Measurements from ENCODE around the gene ZNF777.
"Not testable (repeated sequence)": the region's sequence is repeated elsewhere in the genome, so short reads cannot be mapped to it uniquely, and the experiment has no call there.

ZNF777 gene

DNA sequence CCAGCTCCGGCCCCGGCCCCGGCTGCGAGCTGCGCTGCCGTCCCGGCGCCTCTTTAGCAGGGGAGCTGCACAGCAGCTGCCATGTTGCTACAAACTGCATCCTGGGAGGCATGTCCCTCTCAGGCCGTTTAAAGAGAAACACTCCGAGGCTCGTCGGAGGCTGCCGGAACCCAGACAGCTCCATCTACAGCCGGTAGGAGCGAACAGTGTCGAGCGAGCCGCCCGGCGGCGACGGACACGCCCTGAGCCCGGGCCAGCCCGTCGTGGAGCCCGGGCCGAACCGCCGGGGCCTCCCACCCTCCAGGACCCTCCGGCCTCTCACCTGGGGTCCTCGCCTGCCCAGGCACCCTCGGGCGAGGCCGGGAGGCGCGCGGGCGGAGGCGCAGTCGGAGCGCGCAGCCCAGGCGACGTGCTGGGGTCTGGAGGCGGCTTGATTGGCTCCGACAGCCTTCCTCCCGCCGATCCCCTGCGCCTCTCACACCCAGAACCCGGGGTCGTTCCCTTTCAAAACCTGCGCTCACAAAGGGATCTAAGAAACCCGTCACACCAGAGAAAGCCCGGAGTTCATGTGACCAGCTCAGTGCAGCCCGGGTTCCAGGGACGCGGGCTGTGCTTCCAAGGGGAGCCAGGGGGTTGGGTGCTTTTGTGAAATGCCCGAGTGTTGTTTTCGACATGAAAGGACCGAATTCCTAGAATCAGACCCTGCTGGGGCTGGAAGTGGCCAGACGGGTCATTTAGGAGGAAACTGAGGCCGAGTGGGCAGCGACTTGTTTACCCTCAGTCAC, at the start of gene ZNF777:
Gene ZNF777, minus strand, starts transcription at position 570 of the 785 bp plus-strand sequence. CDS start 5,040 bp downstream, outside the sequence.
- in situ Hi-C loops (cut with HindIII; ENCODE audit: low sequenced_read_pairs) = no loop called here

DNA sequence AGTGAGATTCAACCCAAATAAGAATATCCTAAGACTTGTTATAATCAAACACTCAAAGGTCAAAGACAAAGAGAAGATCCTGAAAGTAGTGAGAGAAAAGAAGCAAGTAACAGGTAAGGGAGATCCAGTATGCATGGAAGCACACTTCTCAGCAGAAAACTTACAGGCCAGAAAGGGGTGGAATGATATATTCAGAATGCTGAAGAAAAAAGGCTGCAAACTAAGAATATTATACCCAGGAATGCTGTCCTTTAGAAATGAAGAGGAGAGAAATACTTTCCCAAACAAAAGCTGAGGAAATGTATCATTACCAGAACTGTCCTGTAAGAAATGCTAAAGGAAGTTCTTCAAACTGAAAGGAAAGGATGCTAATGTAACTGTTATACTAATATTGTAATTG, 49.4 kb upstream of the ZNF777 start:
- in situ Hi-C loops (cut with HindIII; ENCODE audit: low sequenced_read_pairs) = no loop called here

DNA sequence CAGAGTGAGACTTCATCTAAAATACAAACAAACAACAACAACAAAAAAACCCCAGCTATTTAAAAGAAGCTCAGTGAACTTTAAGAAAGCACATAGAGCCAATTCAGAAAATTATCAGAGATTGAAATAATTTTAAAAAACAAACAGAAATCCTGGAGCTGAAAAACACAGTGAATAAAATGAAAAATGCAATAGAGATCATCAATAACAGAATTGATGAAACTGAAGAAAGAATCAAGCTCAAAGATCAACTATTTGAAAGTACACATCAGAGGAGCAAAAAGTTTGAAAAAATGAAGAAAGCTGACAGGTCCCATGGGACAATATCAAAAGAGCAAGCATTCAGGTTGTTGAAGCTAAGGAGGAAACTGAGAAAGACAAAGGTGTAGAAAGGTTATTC, 48.9 kb upstream of the ZNF777 start:
- in situ Hi-C loops (cut with HindIII; ENCODE audit: low sequenced_read_pairs) = no loop called here

DNA sequence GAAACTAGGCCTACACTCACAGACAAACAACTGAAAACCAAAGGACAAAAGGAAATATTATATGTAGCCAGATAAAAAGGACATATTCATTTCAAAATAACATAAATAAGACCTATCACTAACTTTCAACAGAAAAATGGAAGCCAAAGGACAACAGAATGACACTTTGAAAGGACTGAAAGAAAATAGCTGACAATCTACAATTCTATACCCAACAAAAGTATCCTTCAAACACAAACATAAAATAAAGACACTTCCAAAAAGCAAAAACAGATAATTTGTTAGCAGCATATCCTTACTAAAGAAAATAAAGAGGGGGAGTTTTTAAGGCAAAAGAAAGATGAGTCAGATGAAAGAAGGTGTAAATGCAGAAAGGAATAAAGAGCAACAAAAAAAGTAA, 44.7 kb upstream of the ZNF777 start:
- in situ Hi-C loops (cut with HindIII; ENCODE audit: low sequenced_read_pairs) = no loop called here

- in situ Hi-C loops (cut with HindIII; ENCODE audit: low sequenced_read_pairs) = no loop called here
Measured at GRCh38 chr7:149501651-149502050, 40.8 kb upstream of the ZNF777 start.

- in situ Hi-C loops (cut with HindIII; ENCODE audit: low sequenced_read_pairs) = no loop called here
Measured at GRCh38 chr7:149500910-149501309, 40.0 kb upstream of the ZNF777 start.

- in situ Hi-C loops (cut with HindIII; ENCODE audit: low sequenced_read_pairs) = no loop called here
Measured at GRCh38 chr7:149500201-149500600, 39.3 kb upstream of the ZNF777 start.

DNA sequence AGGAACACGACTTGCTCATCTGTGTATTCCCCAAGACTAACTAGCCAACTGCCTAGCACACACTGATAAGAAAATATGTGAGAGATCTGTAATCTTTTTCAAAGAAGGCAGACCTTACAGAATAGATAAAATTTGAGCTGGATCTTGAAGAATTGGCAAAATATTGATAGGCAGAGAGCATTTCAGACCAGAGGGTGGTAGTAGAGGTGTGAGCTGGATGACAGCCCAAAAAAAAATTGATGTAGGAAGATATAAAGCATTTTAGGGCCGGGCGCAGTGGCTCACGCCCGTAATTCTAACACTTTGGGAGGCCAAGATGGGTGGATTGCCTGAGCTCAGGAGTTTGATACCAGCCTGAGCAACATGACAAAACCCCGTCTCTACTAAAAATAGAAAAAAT, 37.9 kb upstream of the ZNF777 start:
- in situ Hi-C loops (cut with HindIII; ENCODE audit: low sequenced_read_pairs) = no loop called here

GRCh38 chr7:149497467-149498261, 36.8 kb upstream of the ZNF777 start, which contains the start of gene ZNF746:
Gene ZNF746, minus strand, starts transcription at chr7:149497809. Its CDS starts 273 bp downstream, at chr7:149497536.
- in situ Hi-C loops (cut with HindIII; ENCODE audit: low sequenced_read_pairs) = no loop called here

GRCh38 chr7:149496642-149497391, 36.0 kb upstream of the ZNF777 start:
- in situ Hi-C loops (cut with HindIII; ENCODE audit: low sequenced_read_pairs) = no loop called here

DNA sequence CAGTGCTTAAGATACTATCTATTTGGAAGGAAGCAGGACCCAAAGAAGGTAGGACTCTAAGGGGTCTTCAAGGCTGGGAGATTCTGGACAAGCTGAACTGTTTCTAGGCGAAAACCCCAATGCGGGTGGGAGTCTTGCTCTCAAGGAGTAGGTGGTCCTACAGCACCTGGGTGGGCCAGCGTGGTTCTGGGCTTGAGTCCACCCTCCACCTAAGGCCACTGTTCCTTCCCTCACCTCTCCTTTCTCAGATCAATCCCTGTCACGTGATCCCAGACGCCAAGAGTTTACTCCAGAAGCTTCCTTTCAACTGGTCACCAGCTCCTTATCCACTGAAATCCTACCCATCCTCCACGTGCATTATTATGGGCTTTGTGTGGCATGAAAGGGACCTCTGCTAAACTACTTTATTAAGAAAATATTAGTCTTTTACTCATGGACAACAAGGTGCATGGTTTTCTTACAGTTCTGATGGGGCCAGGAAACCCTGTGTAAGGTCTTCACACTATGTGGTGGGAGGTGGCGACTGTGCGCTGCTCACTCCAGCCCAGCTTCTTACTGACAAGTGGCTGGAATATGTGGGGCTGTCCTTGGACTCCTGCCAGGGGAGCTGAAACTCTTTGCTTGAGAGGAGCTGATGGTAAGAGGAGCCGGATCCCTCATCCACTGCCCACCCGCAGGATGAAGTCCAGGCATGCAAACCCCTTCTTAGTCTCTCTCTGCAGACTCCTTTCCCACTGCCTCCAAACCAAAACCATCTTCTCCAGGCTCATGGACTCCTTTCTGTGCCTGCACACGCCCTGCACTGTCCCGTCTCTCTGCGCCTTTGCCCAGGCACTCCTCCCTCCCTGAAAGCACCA, 35.2 kb upstream of the ZNF777 start:
- in situ Hi-C loops (cut with HindIII; ENCODE audit: low sequenced_read_pairs) = no loop called here

DNA sequence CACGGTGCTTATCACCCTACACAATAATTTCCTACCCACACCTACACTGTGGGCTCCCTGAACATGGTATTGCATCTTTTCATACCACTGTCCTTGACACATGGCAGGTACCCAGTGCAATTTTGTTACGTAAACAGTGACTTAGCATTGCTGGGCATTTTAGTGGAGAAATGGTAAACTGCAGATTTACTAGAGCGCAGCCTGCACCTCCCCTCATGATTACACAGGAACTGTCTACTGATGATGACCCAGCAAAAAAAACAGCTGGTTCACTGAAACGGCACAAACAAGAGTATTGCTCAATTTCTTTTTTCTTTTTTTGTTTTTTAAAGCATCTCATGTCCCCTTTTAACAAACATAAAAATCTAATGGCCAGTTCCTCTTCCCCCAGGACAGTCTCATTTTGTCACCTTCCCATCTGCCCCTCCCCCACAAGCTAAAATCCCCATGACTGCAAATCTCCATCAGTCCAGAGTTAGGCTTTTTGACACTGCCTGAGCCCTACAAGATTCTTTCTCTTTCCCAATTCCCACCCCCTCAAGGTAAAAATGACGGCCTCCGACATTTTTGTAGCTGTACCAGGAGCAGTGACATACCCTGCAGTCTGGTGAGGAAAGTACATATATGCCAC, 34.0 kb upstream of the ZNF777 start:
- in situ Hi-C loops (cut with HindIII; ENCODE audit: low sequenced_read_pairs) = no loop called here

DNA sequence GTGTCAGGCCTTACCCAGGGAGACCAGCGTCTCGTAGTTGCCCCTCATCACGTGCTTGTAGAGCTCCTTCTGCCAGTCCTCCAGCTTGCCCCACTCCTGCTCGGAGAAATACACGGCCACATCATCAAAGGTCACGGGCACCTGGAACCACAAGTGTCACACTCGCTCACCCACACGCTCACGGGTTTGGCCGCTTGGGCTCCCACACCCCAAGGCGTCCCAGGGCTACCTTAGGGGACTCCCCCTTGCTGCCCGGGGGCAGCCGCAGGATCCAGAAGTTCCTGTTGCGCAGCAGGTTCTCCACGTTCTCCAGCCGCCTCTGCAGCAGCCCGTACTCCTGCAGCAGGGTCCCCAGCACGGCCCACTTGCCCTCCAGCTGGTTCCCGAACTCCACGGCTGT, 33.1 kb upstream of the ZNF777 start:
- in situ Hi-C loops (cut with HindIII; ENCODE audit: low sequenced_read_pairs) = not testable (repeated sequence)

DNA sequence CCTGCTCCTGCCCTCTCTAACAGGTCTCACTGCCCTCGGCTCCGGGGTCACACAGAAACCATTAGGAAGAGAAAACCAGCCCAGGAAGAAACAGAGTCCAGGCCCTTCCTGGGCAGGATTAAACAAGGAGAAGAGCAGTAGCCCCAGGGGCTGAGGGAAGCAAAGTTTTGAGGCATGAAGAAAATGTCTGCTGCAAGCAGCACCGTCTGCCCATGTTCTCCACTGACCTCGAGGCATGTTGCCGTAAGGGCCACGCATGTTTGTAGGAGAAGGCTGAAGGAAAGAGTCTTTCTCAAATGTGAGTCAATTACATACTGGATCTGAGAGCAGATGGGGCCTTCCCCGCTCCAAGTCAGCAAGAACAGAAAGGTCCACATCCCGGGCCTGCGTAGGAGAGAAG, 32.5 kb upstream of the ZNF777 start:
- in situ Hi-C loops (cut with HindIII; ENCODE audit: low sequenced_read_pairs) = no loop called here

- in situ Hi-C loops (cut with HindIII; ENCODE audit: low sequenced_read_pairs) = no loop called here
Measured at GRCh38 chr7:149490083-149490760, 29.4 kb upstream of the ZNF777 start.

DNA sequence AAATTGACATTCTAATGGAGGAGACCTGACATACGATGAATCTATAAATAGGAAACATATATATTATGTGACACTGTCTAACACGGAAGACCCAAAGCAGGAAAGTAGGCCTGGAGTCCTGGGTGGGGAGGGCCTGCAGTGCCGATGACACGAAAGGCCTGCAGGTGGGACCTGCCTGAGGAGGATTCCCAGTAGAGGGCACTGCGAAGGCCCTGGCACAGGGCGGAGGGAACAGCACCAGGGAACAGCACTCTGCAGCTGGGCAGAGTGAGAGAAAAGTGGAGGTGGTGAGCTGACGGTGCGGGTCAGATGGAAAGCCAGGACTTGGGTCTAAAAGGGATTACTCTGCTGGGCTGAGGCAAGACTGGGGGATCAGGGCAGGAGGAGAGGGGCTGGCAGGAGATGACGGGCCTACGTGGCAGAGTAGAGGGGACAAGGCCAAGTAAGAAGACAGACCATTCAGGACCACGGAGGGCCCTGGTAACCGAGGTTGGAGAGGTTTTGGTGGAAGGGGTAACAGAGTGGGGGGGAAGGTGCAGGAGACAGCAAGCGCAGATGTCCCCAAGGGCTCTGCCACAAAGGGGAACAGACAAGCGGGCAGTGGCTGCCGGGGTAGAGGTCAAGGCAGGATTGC, 28.6 kb upstream of the ZNF777 start:
- in situ Hi-C loops (cut with HindIII; ENCODE audit: low sequenced_read_pairs) = no loop called here

- in situ Hi-C loops (cut with HindIII; ENCODE audit: low sequenced_read_pairs) = no loop called here
Measured at GRCh38 chr7:149479568-149479967, 18.7 kb upstream of the ZNF777 start.

GRCh38 chr7:149478754-149479153, 17.9 kb upstream of the ZNF777 start:
- in situ Hi-C loops (cut with HindIII; ENCODE audit: low sequenced_read_pairs) = no loop called here
